Measurements from ENCODE around the gene SFN. TPM values are rescaled to one million over a fixed set of nuclear protein-coding genes. Genes with fewer than 3 reads are reported as not detected.

The SFN gene
- total RNA-seq, 4 donors from 2014 or later = 1,060 to 2,609 (median 1,818) TPM

- Histone ChIP-seq H3K27me3 (no peaks in the 10 kb centered on the region), H3K36me3 (peaks cover 7 to 29% (median 11%) of the 10 kb centered on the region in 3 donors), H3K4me3 (no peak overlapping the region), H3K9me3 (no peaks in the 10 kb centered on the region), H3K4me1 (peaks cover 28 to 96% (median 54%) of the 10 kb centered on the region in 3 donors), H3K27ac (peak overlapping the region; percentile 91 to 100 (median 98))
- no peak for DNase-seq
- 23 to 33% methylated on average over 4 of the region's 4 CpGs for WGBS, 2 donors
- TF ChIP-seq POLR2A (IDR thresholded peaks at IDR 0.05) (no peak), CTCF (IDR thresholded peaks at IDR 0.05) (no peak)
- intact Hi-C loops (cut with DNase I) = no loop called here
These were observed 4.8 kb upstream of the SFN start for GRCh38 chr1:26858160-26858559.

- 44 to 69% methylated on average over 3 of the region's 7 CpGs for WGBS, 2 donors
- Histone ChIP-seq H3K9me3 (no peaks in the 10 kb centered on the region), H3K4me1 (peaks cover 32 to 92% (median 50%) of the 10 kb centered on the region in 3 donors), H3K36me3 (peaks cover 0 to 20% (median 4%) of the 10 kb centered on the region in 3 donors), H3K4me3 (no peak overlapping the region), H3K27ac (peak overlapping the region; percentile 91 to 100 (median 98)), H3K27me3 (no peaks in the 10 kb centered on the region)
- no peak for DNase-seq
- intact Hi-C loops (cut with DNase I) = no loop called here
- TF ChIP-seq POLR2A (IDR thresholded peaks at IDR 0.05) (peak in 1 of 4 donors; percentile 44), CTCF (IDR thresholded peaks at IDR 0.05) (peak in 1 of 6 experiments; percentile 24)
These were observed 3.9 kb upstream of the SFN start for GRCh38 chr1:26858891-26859640.

- intact Hi-C loops (cut with DNase I) = no loop called here
These were observed 1.7 kb upstream of the SFN start for GRCh38 chr1:26861286-26861701.

GRCh38 chr1:26861889-26862378 is 1.0 kb upstream of the SFN start:
- peaks cover 16 to 83% (median 32%) of the 10 kb centered on the region in 3 donors for H3K4me1 ChIP-seq
- intact Hi-C loops (cut with DNase I) = no loop called here
- H3K9me3 ChIP-seq = no peaks in the 10 kb centered on the region
- TF ChIP-seq CTCF (IDR thresholded peaks at IDR 0.05) (no peak), POLR2A (IDR thresholded peaks at IDR 0.05) (peak in 1 of 4 donors; percentile 16)
- DNase-seq = no peak
- WGBS, 2 donors = 53 to 54% methylated on average over 6 to 7 of the region's 7 CpGs
- peak overlapping the region; percentile 4 to 57 (median 10) for H3K4me3 ChIP-seq
- H3K27me3 ChIP-seq = no peaks in the 10 kb centered on the region
- no peaks in the 10 kb centered on the region for H3K36me3 ChIP-seq
- peak overlapping the region; percentile 91 to 100 (median 98) for H3K27ac ChIP-seq

More at GRCh38 chr1:26861286-26861701, 1.7 kb upstream of the SFN start:
- no peaks in the 10 kb centered on the region for H3K9me3 ChIP-seq
- no peak for DNase-seq
- H3K27me3 ChIP-seq = no peaks in the 10 kb centered on the region
- TF ChIP-seq POLR2A (IDR thresholded peaks at IDR 0.05) (no peak), CTCF (IDR thresholded peaks at IDR 0.05) (peak in 3 of 6 experiments; percentile 22 to 56 (median 25))
- H3K36me3 ChIP-seq = peaks cover 0 to under 1% (median 0%) of the 10 kb centered on the region in 3 donors
- peaks cover 23 to 87% (median 38%) of the 10 kb centered on the region in 3 donors for H3K4me1 ChIP-seq
- 26 to 70% methylated on average over 1 to 3 of the region's 5 CpGs for WGBS, 2 donors
- H3K27ac ChIP-seq = peak overlapping the region; percentile 91 to 100 (median 98)
- H3K4me3 ChIP-seq = no peak overlapping the region

GRCh38 chr1:26863685-26864077 is 732 bp downstream of the SFN start:
- Histone ChIP-seq H3K4me3 (peak overlapping the region; percentile 57 to 88 (median 74)), H3K9me3 (no peaks in the 10 kb centered on the region), H3K27me3 (no peaks in the 10 kb centered on the region), H3K27ac (peak overlapping the region; percentile 98 to 100 (median 98)), H3K36me3 (no peaks in the 10 kb centered on the region), H3K4me1 (peaks cover 15 to 83% (median 23%) of the 10 kb centered on the region in 3 donors)
- 100% methylated on average over 1 of the region's 20 CpGs; no CpG with 5 or more reads in 1 of the 2 donors for WGBS, 2 donors
- DNase-seq = no peak
- TF ChIP-seq POLR2A (IDR thresholded peaks at IDR 0.05) (no peak), CTCF (IDR thresholded peaks at IDR 0.05) (no peak)
- intact Hi-C loops (cut with DNase I) = no loop called here

Data from esophagus squamous epithelium (tissue), 5 donors.